B cell (primary cell): ENCODE data around the gene WNK4. TPM values are rescaled to one million over a fixed set of nuclear protein-coding genes. Genes with fewer than 3 reads are reported as not detected.
"Not testable (repeated sequence)": the region's sequence is repeated elsewhere in the genome, so short reads cannot be mapped to it uniquely, and the experiment has no call there.

Source experiments
- ATAC-seq: fragments of 200-7000 bp; cut with Tn5 transposase; one replicate; pipeline ENCODE4 v1.10.0; 2021; ENCODE audit warnings: low read depth, mild to moderate bottlenecking, moderate number of reproducible peaks, moderate library complexity
- CTCF ChIA-PET: fragments of 350-600 bp; sonication (Branson Sonifier 250); formaldehyde crosslinking; loops from one replicate; lab custom pipeline; 2021; ENCODE audit warnings: antibody characterized with exemption, inconsistent platforms; lab: Charles Lee
- POLR2A ChIA-PET: fragments of 350-600 bp; sonication (Branson Sonifier 250); formaldehyde crosslinking; loops from one replicate; lab custom pipeline; 2021; ENCODE audit warnings: antibody characterized with exemption; lab: Charles Lee
- DNase-seq: peaks from one replicate; pipeline ENCODE4 v3.0.0; 2013
- H2AFZ ChIP-seq: 2 replicates; pipeline ENCODE4 v1.6.1; 2012; ENCODE audit warnings: mild to moderate bottlenecking, low read depth, low read length; ENCODE audit not compliant: insufficient read depth, poor library complexity, severe bottlenecking
- H3K27ac ChIP-seq, 2 donors: 1 replicate in 1 of 2; 2 replicates in 1 of 2; pipeline ENCODE4 v1.5.1; 2012 to 2013; ENCODE audit warnings: low read length in 2 of 2, mild to moderate bottlenecking in 2 of 2, moderate library complexity in 1 of 2
- H3K27me3 ChIP-seq, 4 experiments: fragments of 200-600 bp in 1 of 4; sonication (generic) in 1 of 4; replicated peaks in 1 of 4; 1 replicate in 2 of 4; 2 replicates in 2 of 4; pipeline versions ENCODE4 v1.6.1 to v1.7.0; 2013 to 2016; ENCODE audit warnings: low read length in 3 of 4, mild to moderate bottlenecking in 2 of 4, mixed read lengths in 1 of 4, moderate library complexity in 1 of 4; ENCODE audit not compliant: insufficient read depth in 4 of 4, control insufficient read depth in 3 of 4; ENCODE audit errors: control extremely low read depth in 1 of 4
- H3K36me3 ChIP-seq, 2 experiments: replicated peaks in 1 of 2; 1 replicate in 1 of 2; 2 replicates in 1 of 2; pipeline versions ENCODE4 v1.6.1 to v1.7.1; 2013; ENCODE audit warnings: low read length in 1 of 2; ENCODE audit not compliant: insufficient read depth in 2 of 2, control insufficient read depth in 1 of 2; ENCODE audit errors: control extremely low read depth in 1 of 2, extremely low read depth in 1 of 2
- H3K4me1 ChIP-seq, 2 donors: fragments of 200-600 bp in 1 of 2; sonication (generic) in 1 of 2; 1 replicate in 1 of 2; 2 replicates in 1 of 2; pipeline versions ENCODE4 v1.5.1 to v1.6.1; 2013 to 2017; ENCODE audit warnings: low read length in 2 of 2; ENCODE audit not compliant: control insufficient read depth in 2 of 2, insufficient read depth in 2 of 2
- H3K4me2 ChIP-seq: replicated peaks from 2 replicates; pipeline ENCODE3; 2012; ENCODE audit warnings: mild to moderate bottlenecking, low read depth, low read length; ENCODE audit not compliant: poor library complexity, severe bottlenecking
- H3K4me3 ChIP-seq, 5 experiments: fragments of 200-600 bp in 1 of 5; sonication (generic) in 1 of 5; 1 replicate in 3 of 5; 2 replicates in 2 of 5; pipeline versions ENCODE4 v1.5.1 to v1.7.0; 2011 to 2016; ENCODE audit warnings: low read length in 4 of 5, mild to moderate bottlenecking in 4 of 5, low read depth in 2 of 5, control low read depth in 1 of 5, moderate library complexity in 1 of 5; ENCODE audit not compliant: insufficient read depth in 1 of 5; ENCODE audit errors: control extremely low read depth in 1 of 5, extremely low read depth in 1 of 5
- H3K79me2 ChIP-seq: fragments of 200-600 bp; sonication (generic); one replicate; pipeline ENCODE4 v1.6.0; 2016; ENCODE audit warnings: low read length; ENCODE audit not compliant: control insufficient read depth, insufficient read depth
- H3K9ac ChIP-seq: fragments of 200-600 bp; sonication (generic); 2 replicates; pipeline ENCODE4 v1.6.1; 2017; ENCODE audit warnings: mild to moderate bottlenecking, low read length, moderate library complexity
- H3K9me3 ChIP-seq, 3 donors: one replicate each; pipeline versions ENCODE4 v1.6.1 to v1.7.1; 2013; ENCODE audit warnings: low read length in 2 of 3; ENCODE audit not compliant: control insufficient read depth in 2 of 3, insufficient read depth in 1 of 3; ENCODE audit errors: control extremely low read depth in 1 of 3
- H4K20me1 ChIP-seq: 2 replicates; pipeline ENCODE4 v1.6.0; 2012; ENCODE audit warnings: mild to moderate bottlenecking, low read length; ENCODE audit not compliant: insufficient read depth, control insufficient read depth, poor library complexity, severe bottlenecking
- H3K27ac Mint-ChIP-seq: one replicate; pipeline ENCODE4 v1.8.0; 2021; ENCODE audit warnings: mixed read lengths
- H3K27me3 Mint-ChIP-seq: one replicate; pipeline ENCODE4 v1.8.0; 2021; ENCODE audit warnings: mixed read lengths
- H3K4me1 Mint-ChIP-seq: one replicate; pipeline ENCODE4 v1.8.0; 2021; ENCODE audit warnings: mixed read lengths
- H3K4me3 Mint-ChIP-seq: one replicate; pipeline ENCODE4 v1.8.0; 2021; ENCODE audit warnings: mixed read lengths
- H3K9me3 Mint-ChIP-seq: one replicate; pipeline ENCODE4 v1.8.0; 2022; ENCODE audit warnings: mixed read lengths; ENCODE audit not compliant: insufficient read depth
- EZH2 ChIP-seq: IDR thresholded peaks from 2 replicates; pipeline ENCODE4 v1.6.1; 2012; ENCODE audit warnings: borderline replicate concordance, low read depth, mild to moderate bottlenecking, moderate library complexity, low read length; ENCODE audit not compliant: insufficient read depth, poor library complexity, severe bottlenecking
- WGBS: methylation state at CpG from one replicate; pipeline ENCODE4 v1.1.5; 2013; ENCODE audit warnings: missing lambda C conversion rate; ENCODE audit not compliant: insufficient coverage; 5-methylcytosine and 5-hydroxymethylcytosine counted together
- intact Hi-C: fragments of 100-400 bp; cut with micrococcal nuclease; formaldehyde crosslinking; loops from one replicate; pipeline ENCODE4 v1.10.0; 2022
- polyA plus RNA-seq: library from polyadenylated mRNA; depleted of rRNA; stranded (reverse); fragments of >200 nt; gene quantifications from 2 replicates; pipeline ENCODE4 v1.2.3, GENCODE V29; 2012
- total RNA-seq, 2 donors: library from RNA; stranded (reverse); fragments of 120-200 nt in 1 of 2; gene quantifications; 1 replicate in 1 of 2; 2 replicates in 1 of 2; pipeline versions ENCODE4 v1.2.3 to v1.2.4, GENCODE V29; 2013 to 2022
- TF ChIP-seq, protein P1 (sequence below): fragments of 200-600 bp; IDR thresholded peaks from one replicate; pipeline ENCODE4 v1.8.0; 2022; ENCODE audit warnings: antibody characterized with exemption, mild to moderate bottlenecking

Gene WNK4
- total and polyA plus RNA-seq, 2 donors (not counting 1 experiment from before 2014, with no cell fraction given): 0.03 to 0.44 TPM

DNA sequence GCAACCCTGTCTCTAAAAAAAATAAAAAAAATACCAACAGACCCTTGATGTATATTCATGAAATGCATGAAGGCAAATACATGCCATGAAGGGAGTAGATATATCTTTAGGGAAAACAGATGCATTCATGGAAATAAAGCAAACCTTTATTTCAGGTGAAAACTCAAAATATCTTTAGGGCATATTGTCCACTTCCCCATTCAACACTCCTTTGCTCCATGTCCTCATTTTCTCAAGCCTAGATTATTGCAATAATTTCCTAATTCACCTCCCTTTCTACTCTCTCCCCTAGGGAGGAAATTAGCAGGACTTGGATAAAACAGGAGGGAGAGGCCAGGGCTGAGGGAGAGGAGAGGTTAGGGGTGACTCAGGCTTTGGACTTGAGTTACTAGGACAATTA lies 12.9 kb upstream of the WNK4 start:
- H3K4me1 Mint-ChIP-seq: peaks cover 8% of the 10 kb centered on the region
- POLR2A ChIA-PET: interaction anchor here (0.7 kb wide), 1 partner anchor 47 kb away, joined by 4 read pairs; no protein-coding TSS in a partner anchor
- Histone ChIP-seq H3K79me2 (peaks cover 4% of the 10 kb centered on the region), H3K27me3 (peaks cover 0 to 20% (median 9%) of the 10 kb centered on the region in 4 experiments), H3K9me3 (no peaks in the 10 kb centered on the region), H2AFZ (no peak overlapping the region), H4K20me1 (no peaks in the 10 kb centered on the region), H3K27ac (no peak overlapping the region), H3K9ac (no peak overlapping the region), H3K4me3 (no peak overlapping the region), H3K4me1 (peaks cover 1% of the 10 kb centered on the region in 2 donors), H3K36me3 (no peaks in the 10 kb centered on the region), H3K4me2 (no peak overlapping the region)
- no peak overlapping the region for H3K27ac Mint-ChIP-seq
- CTCF ChIA-PET: no interaction called here
- H3K9me3 Mint-ChIP-seq: no peaks in the 10 kb centered on the region
- intact Hi-C loops: no loop called here
- peaks cover 30% of the 10 kb centered on the region for H3K27me3 Mint-ChIP-seq
- ATAC-seq (no peak), DNase-seq (no peak)
- no peak for TF ChIP-seq EZH2
- TF ChIP-seq, protein P1, sequence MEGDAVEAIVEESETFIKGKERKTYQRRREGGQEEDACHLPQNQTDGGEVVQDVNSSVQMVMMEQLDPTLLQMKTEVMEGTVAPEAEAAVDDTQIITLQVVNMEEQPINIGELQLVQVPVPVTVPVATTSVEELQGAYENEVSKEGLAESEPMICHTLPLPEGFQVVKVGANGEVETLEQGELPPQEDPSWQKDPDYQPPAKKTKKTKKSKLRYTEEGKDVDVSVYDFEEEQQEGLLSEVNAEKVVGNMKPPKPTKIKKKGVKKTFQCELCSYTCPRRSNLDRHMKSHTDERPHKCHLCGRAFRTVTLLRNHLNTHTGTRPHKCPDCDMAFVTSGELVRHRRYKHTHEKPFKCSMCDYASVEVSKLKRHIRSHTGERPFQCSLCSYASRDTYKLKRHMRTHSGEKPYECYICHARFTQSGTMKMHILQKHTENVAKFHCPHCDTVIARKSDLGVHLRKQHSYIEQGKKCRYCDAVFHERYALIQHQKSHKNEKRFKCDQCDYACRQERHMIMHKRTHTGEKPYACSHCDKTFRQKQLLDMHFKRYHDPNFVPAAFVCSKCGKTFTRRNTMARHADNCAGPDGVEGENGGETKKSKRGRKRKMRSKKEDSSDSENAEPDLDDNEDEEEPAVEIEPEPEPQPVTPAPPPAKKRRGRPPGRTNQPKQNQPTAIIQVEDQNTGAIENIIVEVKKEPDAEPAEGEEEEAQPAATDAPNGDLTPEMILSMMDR: no peak
- H3K4me3 Mint-ChIP-seq: no peak overlapping the region

DNA sequence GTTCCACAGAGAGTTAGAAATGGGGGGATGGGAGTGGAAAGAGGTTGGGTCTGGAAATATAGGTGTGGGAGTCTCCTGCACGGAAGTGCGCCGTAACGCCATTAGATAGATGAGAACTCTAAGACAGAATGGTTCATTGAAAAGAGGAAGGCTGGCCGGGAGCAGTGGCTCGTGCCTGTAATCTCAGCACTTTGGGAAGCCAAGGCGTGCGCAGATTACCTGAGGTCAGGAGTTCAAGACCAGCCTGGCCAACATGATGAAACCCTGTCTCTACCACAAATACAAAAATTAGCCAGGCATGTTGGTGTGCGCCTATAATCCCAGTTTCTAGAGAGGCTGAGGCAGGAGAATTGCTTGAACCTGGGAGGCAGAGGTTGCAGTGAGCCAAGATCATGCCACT lies 12.4 kb upstream of the WNK4 start:
- DNase-seq, H4K20me1 ChIP-seq, intact Hi-C loops, H3K79me2 ChIP-seq, H3K27ac ChIP-seq, H3K4me1 Mint-ChIP-seq, H3K27ac Mint-ChIP-seq, POLR2A ChIA-PET, H3K4me3 Mint-ChIP-seq, H3K4me3 ChIP-seq, H3K36me3 ChIP-seq, CTCF ChIA-PET, H3K4me1 ChIP-seq, H3K9me3 Mint-ChIP-seq, ATAC-seq, H3K9me3 ChIP-seq, H2AFZ ChIP-seq, H3K4me2 ChIP-seq, H3K9ac ChIP-seq: not testable (repeated sequence)
- WGBS: 83% methylated on average over 7 of the region's 9 CpGs
- H3K27me3 Mint-ChIP-seq: peaks cover 25% of the 10 kb centered on the region
- peaks cover 0 to 15% (median 6%) of the 10 kb centered on the region in 4 experiments for H3K27me3 ChIP-seq

- Mint-ChIP-seq H3K4me1 (peaks cover 23% of the 10 kb centered on the region), H3K27me3 (peaks cover 14% of the 10 kb centered on the region)
- H3K79me2 ChIP-seq, DNase-seq, H3K36me3 ChIP-seq, H3K9ac ChIP-seq, H3K4me3 ChIP-seq, H3K4me3 Mint-ChIP-seq, H3K27me3 ChIP-seq, H3K27ac ChIP-seq, H3K9me3 ChIP-seq, H4K20me1 ChIP-seq, H3K4me2 ChIP-seq, H3K27ac Mint-ChIP-seq, H2AFZ ChIP-seq, intact Hi-C loops, ATAC-seq, H3K9me3 Mint-ChIP-seq: not testable (repeated sequence)
- peaks cover 16 to 17% of the 10 kb centered on the region in 2 donors for H3K4me1 ChIP-seq
- ChIA-PET POLR2A (interaction anchor here (0.6 kb wide), 1 partner anchor 47 kb away, joined by 11 read pairs; no protein-coding TSS in a partner anchor), CTCF (interaction anchor here (1.1 to 1.3 kb wide), 2 partner anchors 9 to 192 kb away, joined by 5 to 6 read pairs; partner anchors contain the start of gene RAMP2)
- 94% methylated on average over 6 of the region's 10 CpGs for WGBS
Observed at GRCh38 chr17:42769964-42770363, 10.4 kb upstream of the WNK4 start.
